Muscle layer of colon (tissue), 2 donors: ENCODE results near the gene SLC38A10.
A peak's percentile ranks its signal among the peaks of the same experiment; 100 is the strongest.

Experiments used
- H3K27ac ChIP-seq: one replicate; pipeline ENCODE4 v1.7.0; 2013; ENCODE audit warnings: low read depth, mild to moderate bottlenecking, low read length, moderate library complexity
- H3K27me3 ChIP-seq, 2 donors: one replicate each; pipeline ENCODE4 v1.7.0; 2013; ENCODE audit warnings: low read length in 2 of 2, mild to moderate bottlenecking in 2 of 2; ENCODE audit not compliant: insufficient read depth in 2 of 2, control insufficient read depth in 1 of 2
- H3K36me3 ChIP-seq: one replicate; pipeline ENCODE4 v1.7.0; 2013; ENCODE audit warnings: mild to moderate bottlenecking, low read length; ENCODE audit not compliant: insufficient read depth
- H3K4me1 ChIP-seq: one replicate; pipeline ENCODE4 v1.7.0; 2013; ENCODE audit warnings: mild to moderate bottlenecking, low read length; ENCODE audit not compliant: insufficient read depth
- H3K4me3 ChIP-seq, 2 donors: one replicate each; pipeline ENCODE4 v1.7.0; 2013; ENCODE audit warnings: low read length in 2 of 2, low read depth in 1 of 2, mild to moderate bottlenecking in 1 of 2, moderate library complexity in 1 of 2
- H3K9ac ChIP-seq: one replicate; pipeline ENCODE4 v1.7.0; 2013; ENCODE audit warnings: low read length
- H3K9me3 ChIP-seq: one replicate; pipeline ENCODE4 v1.7.0; 2013; ENCODE audit warnings: mild to moderate bottlenecking, low read length
- donor health status: abdominal sarcoma.
- donor health status: Adenocarcinoma of cecum.

The SLC38A10 gene

GRCh38 chr17:81238815-81239713 is 56.0 kb downstream of the SLC38A10 start, which contains the start of the genes NDUFAF8 and TEPSIN:
Gene NDUFAF8 (plus strand): TSS chr17:81239318. CDS start chr17:81239364, 46 bp downstream.
Gene TEPSIN (minus strand): TSS chr17:81239055. CDS start chr17:81239033, 22 bp downstream.
- Histone ChIP-seq H3K36me3 (no peaks in the 10 kb centered on the region), H3K4me3 (peak within 1 kb of the TSS; percentile 77 to 91), H3K9me3 (no peaks in the 10 kb centered on the region), H3K4me1 (peaks cover 31% of the 10 kb centered on the region), H3K27me3 (no peaks in the 10 kb centered on the region), H3K27ac (peak within 1 kb of the TSS; percentile 74), H3K9ac (peak within 1 kb of the TSS; percentile 78)

DNA sequence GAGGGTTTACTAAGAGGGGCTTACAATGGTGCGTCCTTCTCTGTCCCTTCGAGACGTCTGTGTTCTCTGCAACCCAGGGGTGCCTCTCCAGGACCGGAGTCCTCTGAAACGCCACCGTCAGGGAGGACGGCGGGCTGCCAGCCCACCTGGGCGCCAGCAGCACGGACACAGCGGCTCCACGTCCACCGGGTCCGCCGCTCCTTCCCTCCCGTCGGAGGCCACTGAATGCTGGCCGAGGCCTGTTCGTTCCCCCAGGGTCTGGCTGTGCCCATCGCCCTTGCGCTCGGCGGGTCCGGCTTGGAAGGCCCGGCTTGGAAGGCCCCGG is 56.7 kb downstream of the SLC38A10 start:
- H3K9me3 ChIP-seq = no peaks in the 10 kb centered on the region
- peaks cover 31% of the 10 kb centered on the region for H3K4me1 ChIP-seq
- peak overlapping the region; percentile 77 to 91 for H3K4me3 ChIP-seq
- peak overlapping the region; percentile 71 for H3K27ac ChIP-seq
- peak overlapping the region; percentile 49 for H3K9ac ChIP-seq
- H3K27me3 ChIP-seq = no peaks in the 10 kb centered on the region
- no peaks in the 10 kb centered on the region for H3K36me3 ChIP-seq

DNA sequence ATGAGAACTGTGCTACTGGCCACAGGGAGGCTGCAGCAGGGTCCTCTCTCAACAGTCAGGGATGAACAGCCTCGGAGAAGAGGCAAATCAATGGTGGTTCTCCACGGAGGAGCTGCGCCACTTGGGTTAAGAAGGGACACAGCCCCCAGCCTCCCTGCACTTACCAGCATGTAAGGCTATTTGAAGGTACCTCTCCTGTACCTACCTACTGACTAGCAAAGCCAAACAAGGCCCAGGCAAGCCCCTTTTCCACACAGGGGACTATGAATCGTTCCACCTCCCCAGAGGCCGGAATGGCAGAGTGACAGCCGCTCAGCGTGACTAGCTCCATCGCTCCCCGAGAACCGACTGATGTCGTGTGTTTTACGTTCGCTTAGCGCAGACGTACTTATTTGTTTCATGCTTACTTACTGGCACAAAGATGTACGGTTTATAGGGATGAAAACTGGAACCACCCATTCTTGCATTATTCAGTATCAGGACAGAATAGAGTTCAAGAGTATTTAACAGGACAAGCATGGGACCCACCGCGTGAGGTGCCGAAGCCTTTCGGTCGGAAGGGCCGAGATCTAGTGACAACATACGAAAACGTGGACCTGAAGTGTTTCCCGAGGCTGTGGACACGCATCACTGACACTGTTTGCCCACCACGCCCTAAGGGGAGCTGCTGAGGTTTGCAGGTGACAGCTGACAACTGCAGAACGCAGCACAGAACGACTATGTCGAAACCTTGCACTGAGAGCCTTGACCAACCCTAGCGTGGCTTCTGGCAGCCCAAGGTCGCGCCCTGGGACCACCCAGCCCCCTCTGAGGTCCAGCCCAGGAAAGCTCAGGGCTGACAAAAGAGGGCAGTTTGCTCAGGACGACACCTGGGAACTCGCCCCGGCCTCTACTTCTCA is 57.3 kb downstream of the SLC38A10 start:
- H3K9me3 ChIP-seq = no peaks in the 10 kb centered on the region
- H3K9ac ChIP-seq = peak overlapping the region; percentile 49
- no peaks in the 10 kb centered on the region for H3K36me3 ChIP-seq
- no peaks in the 10 kb centered on the region for H3K27me3 ChIP-seq
- H3K4me3 ChIP-seq = peak overlapping the region; percentile 77 to 91
- peaks cover 31% of the 10 kb centered on the region for H3K4me1 ChIP-seq
- H3K27ac ChIP-seq = no peak overlapping the region

- H3K9me3 ChIP-seq = no peaks in the 10 kb centered on the region
- no peak overlapping the region for H3K27ac ChIP-seq
- H3K4me3 ChIP-seq = no peak overlapping the region
- no peaks in the 10 kb centered on the region for H3K36me3 ChIP-seq
- H3K4me1 ChIP-seq = peaks cover 31% of the 10 kb centered on the region
- H3K9ac ChIP-seq = no peak overlapping the region
- no peaks in the 10 kb centered on the region for H3K27me3 ChIP-seq
These were observed 58.3 kb downstream of the SLC38A10 start for GRCh38 chr17:81236784-81237183.

DNA sequence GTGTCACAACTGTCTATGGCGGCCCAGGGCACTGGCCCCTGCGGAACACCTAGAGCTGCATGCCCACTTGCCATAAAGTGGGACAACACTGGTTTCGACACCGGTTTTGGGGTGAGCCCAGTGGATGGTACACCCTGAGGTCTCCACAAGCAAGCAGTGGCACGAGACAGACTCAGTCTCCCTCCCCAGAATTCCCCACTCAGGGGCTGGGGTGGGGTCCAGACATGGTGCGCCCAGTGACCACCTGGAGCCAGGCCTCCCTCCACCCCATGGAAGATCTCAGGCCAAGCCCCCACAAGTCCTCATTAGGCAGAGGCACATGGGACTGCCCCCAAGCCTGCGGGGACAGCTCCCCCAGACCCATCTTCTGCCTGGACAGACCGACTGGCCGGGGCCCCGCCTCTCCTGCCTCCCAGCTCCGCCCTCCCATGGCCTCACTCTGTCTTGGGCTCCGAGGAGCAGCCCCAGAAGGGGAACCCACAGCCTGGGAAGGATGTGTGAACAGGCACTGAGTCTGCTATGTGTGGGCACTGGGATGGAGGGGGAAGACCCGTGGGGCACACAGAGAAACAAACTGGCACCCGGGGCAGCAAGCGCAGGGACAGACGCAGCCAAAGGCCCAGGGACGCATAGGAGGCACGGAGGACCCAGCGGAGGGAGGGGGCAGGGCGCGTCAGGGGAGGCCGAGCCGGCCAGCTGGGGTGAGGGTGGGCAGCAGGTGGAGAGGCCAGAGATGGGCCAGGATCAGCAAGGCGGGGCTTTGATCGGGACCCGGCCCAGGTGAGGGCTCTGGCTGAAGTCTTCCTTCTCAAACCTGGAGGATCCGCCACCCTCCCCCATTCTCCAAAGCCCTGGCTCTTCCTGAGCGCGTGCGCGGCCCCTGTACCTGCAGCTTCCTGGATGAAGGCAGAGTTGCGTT is 59.0 kb downstream of the SLC38A10 start:
- Histone ChIP-seq H3K36me3 (peaks cover 2% of the 10 kb centered on the region), H3K4me1 (peaks cover 31% of the 10 kb centered on the region), H3K9ac (no peak overlapping the region), H3K27ac (no peak overlapping the region), H3K4me3 (no peak overlapping the region), H3K9me3 (no peaks in the 10 kb centered on the region), H3K27me3 (no peaks in the 10 kb centered on the region)

GRCh38 chr17:81234940-81235821 is 59.9 kb downstream of the SLC38A10 start:
- Histone ChIP-seq H3K4me3 (no peak overlapping the region), H3K27ac (no peak overlapping the region), H3K36me3 (peaks cover 5% of the 10 kb centered on the region), H3K27me3 (no peaks in the 10 kb centered on the region), H3K4me1 (peaks cover 22% of the 10 kb centered on the region), H3K9me3 (no peaks in the 10 kb centered on the region), H3K9ac (no peak overlapping the region)

DNA sequence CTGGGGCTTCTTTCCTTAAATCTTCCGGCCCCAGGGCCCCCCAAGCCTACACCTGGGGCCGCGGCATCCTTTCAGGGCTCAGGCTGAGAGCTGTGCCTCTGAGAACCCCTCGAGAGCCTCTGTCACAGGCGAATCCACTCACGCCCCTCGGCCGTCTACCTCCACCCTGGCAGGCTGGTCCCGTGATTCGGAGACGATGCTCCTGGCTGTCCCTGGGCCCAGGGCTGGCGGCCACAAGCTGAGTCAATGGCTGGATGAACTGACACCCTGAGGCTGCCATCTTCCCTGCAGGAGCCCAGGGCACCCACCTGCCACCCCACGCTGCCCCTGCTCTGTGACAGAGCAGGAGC is 60.6 kb downstream of the SLC38A10 start:
- Histone ChIP-seq H3K4me1 (peaks cover 17% of the 10 kb centered on the region), H3K9ac (no peak overlapping the region), H3K27ac (no peak overlapping the region), H3K27me3 (no peaks in the 10 kb centered on the region), H3K4me3 (no peak overlapping the region), H3K9me3 (no peaks in the 10 kb centered on the region), H3K36me3 (peaks cover 12% of the 10 kb centered on the region)

- Histone ChIP-seq H3K36me3 (peaks cover 13% of the 10 kb centered on the region), H3K4me3 (no peak overlapping the region)
These were observed 61.1 kb downstream of the SLC38A10 start for GRCh38 chr17:81233811-81234505.

GRCh38 chr17:81233316-81233715 is 61.8 kb downstream of the SLC38A10 start:
- Histone ChIP-seq H3K27me3 (no peaks in the 10 kb centered on the region), H3K36me3 (peaks cover 13% of the 10 kb centered on the region), H3K9ac (no peak overlapping the region), H3K4me3 (no peak overlapping the region), H3K4me1 (peaks cover 16% of the 10 kb centered on the region), H3K9me3 (no peaks in the 10 kb centered on the region), H3K27ac (no peak overlapping the region)

More at GRCh38 chr17:81233811-81234505, 61.1 kb downstream of the SLC38A10 start:
- Histone ChIP-seq H3K9ac (no peak overlapping the region), H3K9me3 (no peaks in the 10 kb centered on the region), H3K4me1 (peaks cover 17% of the 10 kb centered on the region), H3K27me3 (no peaks in the 10 kb centered on the region), H3K27ac (no peak overlapping the region)
